HG03097 (cell line): ENCODE results near the gene TMEFF2.

Experiments used
- ATAC-seq: cut with Tn5 transposase; IDR thresholded peaks from one replicate; pipeline ENCODE4 v1.9.1; 2021; ENCODE audit not compliant: unreplicated experiment, low FRiP score

The TMEFF2 gene

GRCh38 chr2:192026059-192026824, 168.5 kb downstream of the TMEFF2 start:
- ATAC-seq, result no peak

GRCh38 chr2:192025637-192026036, 169.1 kb downstream of the TMEFF2 start:
- no peak for ATAC-seq

GRCh38 chr2:192023006-192023405, 171.7 kb downstream of the TMEFF2 start:
- no peak for ATAC-seq

- no peak for ATAC-seq
Observed at GRCh38 chr2:192017844-192018243, 176.9 kb downstream of the TMEFF2 start.

GRCh38 chr2:192016265-192016664, 178.5 kb downstream of the TMEFF2 start:
- ATAC-seq, result no peak

- ATAC-seq, result no peak
Observed at GRCh38 chr2:192013211-192013610, 181.5 kb downstream of the TMEFF2 start.

- no peak for ATAC-seq
Observed at GRCh38 chr2:192011196-192011595, 183.5 kb downstream of the TMEFF2 start.

GRCh38 chr2:192010073-192010472, 184.7 kb downstream of the TMEFF2 start:
- no peak for ATAC-seq

GRCh38 chr2:192007581-192008228, 187.0 kb downstream of the TMEFF2 start:
- no peak for ATAC-seq

- peak; percentile 2 for ATAC-seq
Observed at GRCh38 chr2:192005211-192005610, 189.5 kb downstream of the TMEFF2 start.

GRCh38 chr2:192004188-192004963, 190.4 kb downstream of the TMEFF2 start:
- peak; percentile 66 for ATAC-seq

GRCh38 chr2:192002418-192002817, 192.3 kb downstream of the TMEFF2 start:
- ATAC-seq, result no peak

- ATAC-seq, result no peak
Observed at GRCh38 chr2:192000196-192000980, 194.3 kb downstream of the TMEFF2 start.

- ATAC-seq, result no peak
Observed at GRCh38 chr2:191999101-191999841, 195.5 kb downstream of the TMEFF2 start.

GRCh38 chr2:191995285-191995684, 199.4 kb downstream of the TMEFF2 start:
- no peak for ATAC-seq

- ATAC-seq, result no peak
Observed at GRCh38 chr2:191994749-191995148, 200.0 kb downstream of the TMEFF2 start.

GRCh38 chr2:191991442-191991841, 203.3 kb downstream of the TMEFF2 start:
- no peak for ATAC-seq

GRCh38 chr2:191985740-191986139, 209.0 kb downstream of the TMEFF2 start:
- no peak for ATAC-seq

GRCh38 chr2:191983591-191983990, 211.1 kb downstream of the TMEFF2 start:
- no peak for ATAC-seq

GRCh38 chr2:191983186-191983585, 211.5 kb downstream of the TMEFF2 start:
- ATAC-seq, result no peak
